Gastroesophageal sphincter (tissue), 4 donors: Measurements from ENCODE around the gene CHRM2. TPM values are rescaled to one million over a fixed set of nuclear protein-coding genes. Genes with fewer than 3 reads are reported as not detected.

ENCODE experiments used
- ATAC-seq: fragments of 150-250 bp; one replicate; pipeline ENCODE4 v1.9.1; 2016; ENCODE audit warnings: mild to moderate bottlenecking, moderate library complexity
- H3K27ac ChIP-seq, 4 donors: fragments of 200-600 bp; sonication (generic) in 3 of 4; 1 replicate in 3 of 4; 2 replicates in 1 of 4; pipeline ENCODE4 v1.5.1; 2016 to 2019
- H3K27me3 ChIP-seq: fragments of 200-600 bp; sonication (generic); one replicate; pipeline ENCODE4 v1.5.1; 2019
- H3K36me3 ChIP-seq, 2 donors: fragments of 200-600 bp; sonication (generic); one replicate each; pipeline ENCODE4 v1.5.1; 2019; ENCODE audit warnings: control low read depth in 1 of 2
- H3K4me1 ChIP-seq, 3 donors: fragments of 200-600 bp; sonication (generic); 1 replicate in 2 of 3; 2 replicates in 1 of 3; pipeline ENCODE4 v1.5.1; 2016 to 2019; ENCODE audit warnings: control low read depth in 2 of 3
- H3K4me3 ChIP-seq, 2 donors: fragments of 200-600 bp; sonication (generic); one replicate each; pipeline ENCODE4 v1.5.1; 2019; ENCODE audit warnings: mild to moderate bottlenecking in 1 of 2, moderate library complexity in 1 of 2
- H3K9me3 ChIP-seq, 3 donors: fragments of 200-600 bp; sonication (generic); one replicate each; pipeline ENCODE4 v1.5.1; 2017 to 2019; ENCODE audit warnings: control low read depth in 2 of 3
- CTCF ChIP-seq, 4 experiments: fragments of 200-600 bp in 2 of 4; fragments of 450-650 bp in 2 of 4; sonication (generic) in 1 of 4; IDR thresholded peaks; one replicate each; pipeline ENCODE4 v1.5.1; 2017 to 2019; ENCODE audit warnings: antibody characterized with exemption in 4 of 4, mild to moderate bottlenecking in 2 of 4, moderate library complexity in 2 of 4
- EP300 ChIP-seq: sonication (generic); formaldehyde crosslinking; IDR thresholded peaks from one replicate; pipeline ENCODE4 v1.6.1; 2017; ENCODE audit warnings: antibody characterized with exemption, mild to moderate bottlenecking
- POLR2A ChIP-seq, 2 donors: fragments of 450-650 bp; IDR thresholded peaks; one replicate each; pipeline ENCODE4 v1.6.1; 2017; ENCODE audit warnings: antibody characterized with exemption in 2 of 2, mild to moderate bottlenecking in 2 of 2, moderate library complexity in 1 of 2
- POLR2AphosphoS5 ChIP-seq: sonication (generic); formaldehyde crosslinking; IDR thresholded peaks from one replicate; pipeline ENCODE4 v1.6.1; 2017; ENCODE audit warnings: antibody characterized with exemption
- WGBS, 2 donors: methylation state at CpG; one replicate each; pipeline ENCODE4 v1.1.5; 2018; ENCODE audit warnings: low coverage in 1 of 2; 5-methylcytosine and 5-hydroxymethylcytosine counted together
- total RNA-seq, 4 donors: library from RNA; depleted of rRNA; stranded (reverse); fragments of >200 nt; gene quantifications; one replicate each; pipeline ENCODE4 v1.1.0, GENCODE V29; 2016

Gene CHRM2
- total RNA-seq, 4 donors from 2014 or later: 11.5 to 130 (median 65.3) TPM

GRCh38 chr7:136938476-136938875 lies 70.0 kb downstream of the CHRM2 start:
- WGBS, 2 donors: no CpG with 5 or more reads among the region's 13 CpGs
- Histone ChIP-seq H3K9me3 (no peaks in the 10 kb centered on the region), H3K36me3 (no peaks in the 10 kb centered on the region), H3K27ac (no peak overlapping the region), H3K27me3 (no peaks in the 10 kb centered on the region), H3K4me1 (peaks cover 0 to 13% (median 0%) of the 10 kb centered on the region in 3 donors), H3K4me3 (no peak overlapping the region)
- no peak for TF ChIP-seq POLR2A (IDR thresholded peaks at IDR 0.05)
- TF ChIP-seq EP300: no peak
- no peak for TF ChIP-seq CTCF (IDR thresholded peaks at IDR 0.05)
- no peak for TF ChIP-seq POLR2AphosphoS5
- ATAC-seq: no peak

- TF ChIP-seq POLR2AphosphoS5: no peak
- TF ChIP-seq POLR2A (IDR thresholded peaks at IDR 0.05): no peak
- no peak for TF ChIP-seq CTCF (IDR thresholded peaks at IDR 0.05)
- no peak for TF ChIP-seq EP300
- Histone ChIP-seq H3K36me3 (no peaks in the 10 kb centered on the region), H3K27ac (no peak overlapping the region), H3K9me3 (no peaks in the 10 kb centered on the region), H3K4me1 (peaks cover 0 to 13% (median 0%) of the 10 kb centered on the region in 3 donors), H3K27me3 (no peaks in the 10 kb centered on the region), H3K4me3 (no peak overlapping the region)
- no peak for ATAC-seq
- 73 to 90% methylated on average over 4 of the region's 4 CpGs for WGBS, 2 donors
These were observed 71.7 kb downstream of the CHRM2 start for GRCh38 chr7:136940122-136940521.

- TF ChIP-seq POLR2AphosphoS5: no peak
- no peak for TF ChIP-seq EP300
- TF ChIP-seq POLR2A (IDR thresholded peaks at IDR 0.05): no peak
- no peak for TF ChIP-seq CTCF (IDR thresholded peaks at IDR 0.05)
- H3K36me3 ChIP-seq: no peaks in the 10 kb centered on the region
- WGBS, 2 donors: 50 to 58% methylated on average over 1 of the region's 1 CpG
- H3K9me3 ChIP-seq: no peaks in the 10 kb centered on the region
- peak overlapping the region in 1 of 4 donors; percentile 9 for H3K27ac ChIP-seq
- ATAC-seq: no peak
- H3K4me1 ChIP-seq: peaks cover 0 to 13% (median 0%) of the 10 kb centered on the region in 3 donors
- H3K27me3 ChIP-seq: no peaks in the 10 kb centered on the region
- H3K4me3 ChIP-seq: no peak overlapping the region
These were observed 72.5 kb downstream of the CHRM2 start for GRCh38 chr7:136940917-136941316.

GRCh38 chr7:136941816-136942215 lies 73.4 kb downstream of the CHRM2 start:
- H3K27me3 ChIP-seq: no peaks in the 10 kb centered on the region
- TF ChIP-seq EP300 (no peak), POLR2AphosphoS5 (no peak), POLR2A (IDR thresholded peaks at IDR 0.05) (no peak), CTCF (IDR thresholded peaks at IDR 0.05) (no peak)
- H3K36me3 ChIP-seq: no peaks in the 10 kb centered on the region
- no peaks in the 10 kb centered on the region for H3K9me3 ChIP-seq
- H3K4me1 ChIP-seq: peaks cover 0 to 13% (median 0%) of the 10 kb centered on the region in 3 donors
- no peak overlapping the region for H3K27ac ChIP-seq
- no peak overlapping the region for H3K4me3 ChIP-seq
- ATAC-seq: no peak
- 36% methylated on average over 1 of the region's 1 CpG; no CpG with 5 or more reads in 1 of the 2 donors for WGBS, 2 donors

GRCh38 chr7:136942401-136942800 lies 73.9 kb downstream of the CHRM2 start:
- Histone ChIP-seq H3K9me3 (no peaks in the 10 kb centered on the region), H3K27me3 (no peaks in the 10 kb centered on the region), H3K4me1 (peaks cover 0 to 13% (median 0%) of the 10 kb centered on the region in 3 donors), H3K36me3 (no peaks in the 10 kb centered on the region), H3K4me3 (no peak overlapping the region), H3K27ac (no peak overlapping the region)
- TF ChIP-seq POLR2AphosphoS5: no peak
- TF ChIP-seq EP300: no peak
- no peak for TF ChIP-seq CTCF (IDR thresholded peaks at IDR 0.05)
- TF ChIP-seq POLR2A (IDR thresholded peaks at IDR 0.05): no peak
- ATAC-seq: no peak
